Measurements from ENCODE around the gene PBLD.
"Not testable (repeated sequence)": the region's sequence is repeated elsewhere in the genome, so short reads cannot be mapped to it uniquely, and the experiment has no call there.

PBLD gene

DNA sequence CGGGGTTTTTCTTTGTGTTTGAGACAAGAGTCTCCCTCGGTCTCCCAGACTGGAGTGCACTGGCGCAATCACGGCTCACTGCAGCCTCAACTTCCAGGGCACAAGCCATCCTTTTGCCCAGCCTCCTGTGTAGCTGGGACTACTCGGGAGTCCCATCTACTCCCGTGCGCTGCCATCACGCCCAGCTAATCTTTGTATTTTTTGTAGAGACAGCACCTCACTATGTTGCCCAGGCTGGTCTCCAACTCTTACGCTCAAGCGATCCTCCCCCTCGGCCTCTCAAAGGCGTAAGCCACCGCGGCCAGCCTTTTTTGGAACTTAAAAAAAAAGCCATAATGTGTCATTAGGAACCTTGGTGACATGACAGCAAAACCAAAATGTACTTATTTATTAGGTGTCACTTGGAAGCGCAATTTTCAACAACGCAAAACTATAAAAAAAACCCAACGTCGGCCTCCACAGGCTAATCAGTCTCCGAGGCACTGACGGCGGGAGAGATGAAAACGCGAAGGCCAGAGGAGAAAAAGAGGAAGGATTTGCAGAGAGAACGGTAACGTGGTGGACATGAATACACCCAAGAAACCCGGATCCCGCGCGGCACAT lies 1.8 kb downstream of the PBLD start:
- no peak for DNase-seq (ENCODE audit: low read depth)

DNA sequence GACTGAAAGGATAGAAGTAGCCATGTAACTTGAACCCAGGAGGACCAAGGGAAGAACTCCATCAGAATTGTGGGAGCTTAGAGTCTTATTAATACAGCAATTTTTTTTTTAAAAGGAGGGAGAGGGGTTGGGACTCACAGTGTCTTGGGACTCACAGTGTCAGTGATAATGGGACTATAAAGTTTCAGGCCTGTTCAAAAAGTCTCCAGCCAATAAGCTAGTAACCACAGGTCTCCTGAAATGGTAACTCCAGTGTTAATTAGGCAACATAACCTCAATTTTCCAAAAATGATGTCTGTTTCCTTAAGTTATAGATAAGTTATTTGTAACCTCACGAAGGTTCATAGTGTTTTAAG lies 3.2 kb downstream of the PBLD start:
- DNase-seq (ENCODE audit: low read depth), result no peak

DNA sequence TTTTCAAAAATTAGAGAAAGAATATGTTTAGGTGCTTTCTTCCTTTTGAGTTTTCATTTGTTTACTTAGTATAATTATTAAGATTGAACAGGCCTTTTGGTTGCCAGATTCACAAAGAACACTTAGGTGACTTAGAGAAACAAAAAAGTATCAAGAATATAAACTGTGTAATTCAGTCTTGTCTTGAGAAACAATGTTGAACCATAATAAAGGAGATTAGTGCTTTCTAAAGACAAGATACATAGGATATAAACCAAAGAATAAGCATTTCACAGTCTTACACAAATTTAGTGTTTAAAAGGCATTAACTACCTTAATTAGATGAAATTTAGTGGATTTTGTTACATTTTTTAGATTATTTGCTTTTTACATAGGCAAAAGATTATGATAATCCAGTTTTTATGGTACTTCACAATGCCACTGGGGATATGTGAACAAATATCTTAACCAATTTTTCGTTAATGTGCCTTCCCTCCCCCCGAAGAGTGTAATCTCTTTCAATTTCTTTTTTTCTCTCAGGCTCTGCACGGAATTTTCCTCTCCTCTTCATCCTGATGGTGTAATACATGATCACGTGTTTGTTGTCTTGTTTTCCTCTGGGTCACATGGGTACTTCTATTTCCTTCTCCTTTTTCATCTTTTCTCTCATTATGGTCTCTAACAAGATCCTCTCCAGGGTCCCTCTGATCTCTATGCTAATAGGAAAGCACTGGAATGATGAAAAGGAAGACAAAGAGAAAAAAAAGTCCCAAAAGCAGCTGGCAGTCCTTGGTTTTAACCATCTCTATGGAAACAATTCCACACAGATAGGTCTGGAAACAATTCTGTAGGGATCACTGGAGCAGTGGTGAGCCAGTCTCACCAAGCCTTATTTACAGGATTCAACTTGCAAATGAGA lies 4.6 kb downstream of the PBLD start:
- peak; percentile 74 for DNase-seq (ENCODE audit: low read depth)

DNA sequence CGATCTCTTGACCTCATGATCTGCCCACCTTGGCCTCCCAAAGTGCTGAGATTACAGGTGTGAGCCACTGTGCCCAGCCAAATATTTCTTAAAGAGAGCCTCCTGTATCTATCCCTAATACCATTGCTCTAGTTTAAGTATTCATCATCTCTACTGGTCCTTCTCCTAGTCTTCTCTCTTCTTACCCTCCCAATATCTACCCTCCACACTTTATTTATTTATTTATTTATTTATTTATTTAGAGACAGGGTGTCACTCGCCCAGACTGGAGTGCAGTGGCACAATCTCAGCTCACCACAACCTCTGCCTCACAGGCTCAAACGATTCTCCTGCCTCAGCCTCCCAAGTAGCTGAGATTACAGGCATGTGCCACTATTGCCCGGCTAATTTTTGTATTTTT lies 8.3 kb downstream of the PBLD start:
- DNase-seq (ENCODE audit: low read depth), result not testable (repeated sequence)

DNA sequence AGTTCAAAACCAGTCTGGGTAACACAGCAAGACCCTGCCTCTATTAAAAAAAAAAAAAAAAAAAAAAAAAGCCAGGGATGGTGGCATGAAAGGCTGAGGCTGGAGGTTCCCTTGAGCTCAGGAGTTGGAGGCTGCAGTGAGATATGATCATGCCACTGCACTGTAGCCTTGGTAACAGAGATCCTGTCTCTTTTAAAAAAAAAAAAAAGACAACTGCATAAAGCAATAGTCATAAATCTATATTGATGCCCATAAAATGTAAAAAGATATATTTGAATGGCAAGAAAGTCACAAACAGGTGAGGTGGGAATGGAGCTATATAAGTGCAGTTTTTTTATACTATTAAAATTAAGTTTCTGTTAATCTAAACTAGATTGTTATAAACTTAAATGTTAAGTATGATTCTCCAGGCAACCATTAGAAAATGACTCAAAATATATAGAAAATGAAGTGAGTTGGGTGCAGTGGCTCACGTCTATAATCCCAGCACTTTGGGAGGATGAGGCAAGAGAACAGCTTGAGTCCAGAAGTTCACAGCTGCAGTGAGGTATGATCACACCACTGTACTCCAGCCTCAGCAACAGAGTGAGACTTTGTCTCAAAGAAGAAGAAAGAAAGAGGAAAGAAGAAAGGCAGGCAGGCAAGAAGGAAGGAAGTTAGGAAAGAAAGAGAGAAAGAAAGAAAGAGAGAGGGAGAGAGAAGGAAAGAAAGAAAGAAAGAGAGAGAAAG lies 14.2 kb downstream of the PBLD start:
- no peak for DNase-seq (ENCODE audit: low read depth)

DNA sequence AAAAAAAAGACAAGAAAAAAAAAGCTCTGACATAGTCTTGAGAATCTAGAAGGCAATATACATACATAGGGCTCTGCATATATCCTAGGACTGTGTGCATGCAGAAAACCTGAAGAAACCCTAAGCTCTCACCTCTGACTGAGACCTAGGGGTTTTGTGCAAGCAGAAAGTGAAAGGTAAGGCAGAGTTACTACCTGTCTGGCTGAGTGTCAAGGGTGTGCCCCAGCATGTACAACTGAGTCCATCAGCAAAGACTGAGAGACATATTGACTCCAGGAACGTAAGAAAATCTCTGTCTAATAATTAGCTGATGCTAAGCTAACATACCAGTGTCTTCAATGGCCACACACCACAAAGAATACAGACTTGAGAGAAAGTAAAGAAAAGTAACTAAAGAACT lies 17.1 kb downstream of the PBLD start:
- DNase-seq (ENCODE audit: low read depth), result no peak

DNA sequence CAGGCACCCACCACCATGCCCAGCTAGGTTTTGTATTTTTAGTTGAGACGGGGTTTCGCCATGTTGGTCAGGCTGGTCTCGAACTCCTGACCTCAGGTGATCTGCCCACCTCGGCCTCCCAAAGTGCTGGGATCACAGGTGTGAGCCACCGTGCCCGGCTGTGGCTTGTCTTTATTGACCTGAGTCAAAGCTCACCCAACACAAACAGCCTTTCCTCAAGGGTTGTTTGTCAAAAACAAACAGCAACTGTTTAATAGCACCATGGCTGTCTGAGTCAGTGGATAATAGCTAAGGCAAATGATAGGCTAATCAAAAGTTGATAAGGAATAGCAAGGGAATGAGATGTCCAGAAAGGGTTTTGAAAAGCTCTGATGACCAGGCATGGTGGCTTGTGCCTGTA lies 17.8 kb downstream of the PBLD start:
- not testable (repeated sequence) for DNase-seq (ENCODE audit: low read depth)

DNA sequence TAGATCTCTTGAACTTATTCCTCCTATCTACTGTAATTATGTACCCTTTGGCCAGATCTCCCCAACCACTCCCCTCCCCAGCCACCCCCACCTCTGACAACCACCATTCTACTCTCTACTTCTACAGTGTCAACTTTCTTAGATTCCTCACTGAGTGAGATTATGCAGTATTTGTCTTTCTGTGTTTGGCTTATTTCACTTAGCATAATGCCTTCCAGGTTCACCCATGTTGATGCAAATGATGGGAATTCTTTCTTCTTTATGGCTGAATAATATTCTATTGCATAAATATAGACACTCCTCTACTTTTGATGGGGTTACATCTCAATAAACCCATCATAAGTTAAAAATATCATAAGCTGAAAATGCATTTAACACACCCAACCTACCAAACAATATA lies 22.2 kb downstream of the PBLD start:
- DNase-seq (ENCODE audit: low read depth), result no peak

DNA sequence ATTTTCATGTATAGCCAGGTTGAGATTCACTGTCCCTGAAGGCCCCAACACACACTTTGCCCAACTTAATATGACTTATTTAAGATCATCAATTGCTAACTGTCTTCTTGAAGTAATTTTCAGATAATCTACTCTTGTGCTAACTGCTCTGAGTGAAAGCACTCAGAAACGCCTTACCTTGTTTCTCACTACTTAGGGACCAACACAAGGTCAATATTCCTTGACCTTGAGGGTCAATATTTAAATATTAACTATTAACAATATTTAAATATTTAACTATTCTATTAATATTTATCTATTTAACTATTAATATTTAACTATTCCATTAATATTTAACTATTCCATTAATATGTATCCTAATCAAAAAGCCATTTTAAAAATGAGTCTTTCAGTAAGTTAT lies 26.9 kb downstream of the PBLD start:
- no peak for DNase-seq (ENCODE audit: low read depth)

DNA sequence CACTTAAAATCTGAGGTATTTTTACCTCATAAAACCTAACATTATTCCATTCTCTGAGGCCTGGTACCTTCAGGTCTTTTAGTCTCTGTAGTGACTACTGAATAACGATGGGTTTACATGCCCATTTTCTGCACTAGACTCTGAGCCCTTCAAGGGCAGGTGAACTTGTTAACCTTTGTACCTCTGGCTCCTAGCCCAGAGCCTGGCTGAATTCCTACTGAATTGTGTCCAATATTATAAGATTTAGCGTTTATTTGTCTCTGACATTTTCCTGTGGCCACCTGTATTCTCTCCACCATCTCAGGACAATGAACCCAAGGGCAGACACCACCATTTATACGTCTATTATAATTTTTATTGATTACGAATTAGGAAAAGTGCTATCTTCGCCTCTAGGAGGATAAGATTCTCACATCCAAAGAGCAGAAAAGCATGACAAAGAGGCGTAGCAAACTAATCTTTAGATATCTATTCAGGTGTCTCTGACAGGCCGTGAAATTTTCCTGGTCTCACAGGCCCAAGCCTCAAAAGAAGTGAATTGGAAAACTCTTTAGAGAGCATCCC lies 28.8 kb downstream of the PBLD start:
- DNase-seq (ENCODE audit: low read depth), result no peak

DNA sequence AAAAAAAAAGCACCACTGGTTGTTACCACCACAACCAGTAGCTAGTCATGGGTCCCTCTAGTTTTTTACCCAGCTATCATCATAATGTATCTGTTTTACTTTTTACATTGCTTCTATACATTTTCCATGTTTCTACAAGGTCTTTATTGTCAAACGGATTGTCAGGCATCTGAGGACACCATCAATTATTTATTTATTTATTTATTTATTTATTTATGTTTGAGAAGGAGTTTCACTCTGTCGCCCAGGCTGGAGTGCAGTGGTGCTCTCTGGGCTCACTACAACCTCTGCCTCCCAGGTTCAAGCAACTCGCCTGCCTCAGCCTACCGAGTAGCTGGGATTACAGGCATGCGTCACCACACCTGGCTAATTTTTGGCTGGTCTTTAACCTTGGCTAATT lies 29.9 kb downstream of the PBLD start:
- DNase-seq (ENCODE audit: low read depth), result no peak

DNA sequence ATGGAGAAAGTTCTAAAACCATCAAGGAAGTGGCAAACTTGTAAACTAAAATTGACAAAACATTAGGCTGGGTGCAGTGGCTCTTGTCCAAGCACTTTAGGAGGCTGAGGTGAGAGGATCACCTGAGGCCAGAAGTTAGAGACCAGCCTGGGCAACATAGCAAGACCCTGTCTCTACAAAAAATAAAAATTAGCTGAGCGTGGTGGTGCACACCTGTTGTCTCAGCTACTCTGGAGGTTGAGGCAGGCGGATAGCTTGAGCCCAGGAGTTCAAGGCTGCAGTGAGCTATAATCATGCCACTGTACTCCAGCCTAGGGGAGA lies 30.3 kb downstream of the PBLD start:
- no peak for DNase-seq (ENCODE audit: low read depth)

DNA sequence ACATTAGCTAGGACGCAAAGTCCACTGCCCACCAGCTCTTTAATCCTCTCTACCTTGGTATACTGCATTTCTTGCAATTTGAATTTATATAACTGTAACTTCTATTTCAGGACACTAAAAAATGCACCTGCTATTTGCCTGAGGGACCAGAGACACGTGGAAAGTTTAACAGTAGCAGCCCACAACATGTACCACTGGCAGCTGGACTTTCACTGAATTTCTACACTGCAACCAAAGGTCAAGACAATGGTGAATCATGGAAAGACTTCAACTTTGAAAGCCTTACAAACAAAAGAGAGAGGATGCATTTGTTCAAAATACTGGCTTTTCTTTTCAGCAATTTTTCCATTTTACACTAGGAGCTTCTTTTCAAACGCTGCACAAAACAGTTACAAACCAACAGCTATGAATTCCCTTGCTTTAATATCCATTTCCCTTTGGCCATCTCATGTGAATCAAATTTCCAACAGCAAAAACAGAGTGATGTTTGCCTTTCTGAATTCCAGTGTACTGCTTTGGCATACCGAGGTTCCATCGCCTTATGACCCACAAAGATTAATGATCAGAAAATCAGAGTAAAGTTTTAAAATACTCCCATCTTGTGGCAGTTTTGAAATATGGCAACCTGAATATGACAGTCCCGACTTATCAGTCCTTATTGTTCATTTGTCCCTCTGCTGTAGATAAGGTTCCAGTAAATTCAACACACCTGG lies 30.8 kb downstream of the PBLD start:
- peak; percentile 54 for DNase-seq (ENCODE audit: low read depth)

DNA sequence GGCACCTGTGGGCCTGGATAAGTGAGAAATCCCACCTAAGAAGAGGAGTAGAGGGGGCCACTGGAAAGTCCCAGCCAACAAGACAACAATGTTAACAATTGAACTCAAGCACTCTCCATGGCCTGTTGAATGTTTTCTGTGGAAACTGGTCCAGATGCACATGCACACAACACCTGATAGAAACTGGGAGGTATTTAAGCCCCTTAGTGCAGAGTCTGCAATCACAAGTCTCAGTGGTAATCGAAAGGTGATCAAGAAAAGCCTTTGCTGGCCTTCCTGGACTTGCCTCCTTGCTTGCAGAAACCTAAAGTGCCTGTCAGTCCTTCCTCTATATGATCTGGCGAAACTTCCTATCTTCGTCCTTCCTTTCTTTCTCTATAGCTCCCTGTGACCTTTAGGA lies 31.4 kb downstream of the PBLD start:
- no peak for DNase-seq (ENCODE audit: low read depth)

DNA sequence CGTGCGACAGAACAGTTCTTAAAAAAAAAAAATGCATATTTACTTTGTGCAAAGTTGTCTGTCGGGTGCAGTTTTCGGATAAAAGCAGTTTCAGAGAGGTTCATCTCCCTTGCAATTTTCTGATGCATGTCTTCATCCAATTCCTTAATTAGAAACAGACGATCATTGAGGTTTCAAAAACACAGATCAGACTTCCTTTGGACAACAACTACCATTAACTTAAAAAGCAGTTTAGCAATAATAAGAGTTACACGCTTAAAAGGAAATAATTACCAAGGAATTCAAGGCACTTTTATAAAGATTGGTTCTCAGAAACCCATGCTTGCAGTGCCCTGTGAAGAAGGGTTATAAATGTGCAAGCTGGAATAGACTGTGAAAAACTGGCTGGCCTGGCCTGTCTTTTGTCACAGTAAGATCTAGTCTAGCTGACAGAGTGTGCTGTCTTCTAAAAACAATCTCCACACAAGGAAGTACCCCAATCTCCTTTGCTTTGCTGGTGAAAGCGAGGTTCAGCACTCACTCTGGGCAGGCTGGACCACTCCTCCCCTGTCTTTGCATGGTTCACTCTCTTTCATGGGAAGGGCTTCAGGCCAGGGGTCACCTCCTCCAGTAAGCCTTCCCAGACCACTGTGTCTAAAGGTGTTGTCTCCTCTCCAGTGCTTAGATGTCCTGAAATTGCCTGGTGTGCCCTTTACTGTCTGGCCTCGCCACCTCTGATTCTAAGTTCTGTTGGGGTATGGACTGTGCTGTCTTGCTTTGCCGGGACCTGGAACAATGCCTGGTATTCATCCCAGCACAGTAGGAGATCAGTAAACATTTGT lies 35.7 kb downstream of the PBLD start:
- no peak for DNase-seq (ENCODE audit: low read depth)

DNA sequence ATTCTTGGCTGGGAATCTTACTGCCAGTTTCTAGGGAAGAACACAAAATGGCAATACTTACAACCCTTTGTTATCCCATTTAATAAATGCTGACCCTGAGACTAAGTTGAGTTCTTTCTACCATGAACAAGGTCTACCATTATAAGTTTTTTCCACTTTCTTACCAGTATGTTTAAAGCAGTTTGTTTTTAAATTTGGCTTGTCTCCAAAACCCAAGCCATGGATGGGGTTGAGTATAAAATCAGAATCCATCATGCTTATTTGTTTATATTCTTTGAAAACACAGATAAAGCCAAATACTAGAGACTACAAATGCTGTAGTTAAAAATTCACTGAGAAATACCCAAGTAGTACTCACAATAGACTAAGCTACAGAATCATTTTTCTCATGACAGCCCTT lies 42.0 kb downstream of the PBLD start:
- no peak for DNase-seq (ENCODE audit: low read depth)

DNA sequence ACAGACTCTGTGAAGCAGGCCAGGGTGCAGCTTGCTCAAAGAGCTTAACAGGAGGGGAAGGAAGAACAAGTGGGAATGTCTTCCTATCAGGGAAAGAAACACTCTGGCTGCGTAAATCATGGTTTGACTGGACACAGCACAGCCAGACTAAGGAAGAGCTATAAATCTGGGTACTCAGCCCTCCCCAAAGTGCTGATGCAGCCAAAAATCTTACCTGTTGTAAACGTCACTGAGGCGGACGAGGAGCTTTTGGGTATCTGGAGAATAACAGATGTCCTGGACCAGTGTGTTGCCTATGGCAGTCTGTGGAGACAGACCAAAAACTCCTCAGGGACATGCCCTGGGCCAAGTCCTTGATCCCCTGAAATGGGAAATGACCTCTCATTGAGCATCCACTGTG lies 44.0 kb downstream of the PBLD start:
- DNase-seq (ENCODE audit: low read depth), result no peak

DNA sequence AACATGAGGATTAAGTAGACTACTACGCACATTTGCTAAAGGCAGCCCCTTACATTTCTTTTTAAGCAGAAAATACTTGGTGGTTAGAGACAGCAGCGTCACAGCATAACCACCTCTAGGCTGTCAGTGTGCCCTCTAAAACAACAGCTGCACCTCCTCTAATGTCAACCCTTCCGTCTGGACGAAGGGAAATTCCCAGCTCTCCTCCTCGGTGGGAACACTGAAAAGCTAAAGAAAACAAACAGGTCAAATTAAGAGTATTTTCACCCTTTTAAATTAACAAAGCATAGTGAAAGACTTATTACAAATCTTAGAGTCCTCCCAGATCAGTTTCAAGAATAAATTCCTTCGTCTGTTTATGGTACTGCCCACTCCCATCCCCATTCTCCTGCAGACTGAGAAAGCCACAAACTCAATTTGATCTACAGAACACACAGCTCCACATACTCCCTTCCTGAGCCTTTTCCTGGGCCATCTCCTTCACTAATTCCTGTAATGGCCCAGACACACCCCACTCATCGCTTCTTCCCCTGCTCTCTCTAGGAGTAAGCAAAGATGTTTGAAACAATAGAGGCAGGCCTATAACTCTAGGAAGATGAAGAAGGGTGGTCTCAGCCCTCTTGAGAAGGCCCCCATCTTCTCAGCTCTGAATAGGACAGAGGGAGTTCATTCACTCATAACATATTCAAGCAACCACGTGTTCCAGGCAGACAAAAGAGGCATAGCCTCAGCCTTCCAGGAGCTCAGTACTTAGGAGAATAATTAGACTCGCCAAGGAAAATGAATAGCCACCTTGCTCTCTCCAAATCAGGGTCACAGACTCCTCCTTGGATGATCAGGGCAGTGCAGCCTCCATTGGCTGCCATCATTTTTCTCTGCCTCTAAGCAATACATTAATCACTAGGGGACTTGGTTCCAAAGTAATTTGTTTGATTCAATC lies 48.4 kb downstream of the PBLD start:
- no peak for DNase-seq (ENCODE audit: low read depth)

DNA sequence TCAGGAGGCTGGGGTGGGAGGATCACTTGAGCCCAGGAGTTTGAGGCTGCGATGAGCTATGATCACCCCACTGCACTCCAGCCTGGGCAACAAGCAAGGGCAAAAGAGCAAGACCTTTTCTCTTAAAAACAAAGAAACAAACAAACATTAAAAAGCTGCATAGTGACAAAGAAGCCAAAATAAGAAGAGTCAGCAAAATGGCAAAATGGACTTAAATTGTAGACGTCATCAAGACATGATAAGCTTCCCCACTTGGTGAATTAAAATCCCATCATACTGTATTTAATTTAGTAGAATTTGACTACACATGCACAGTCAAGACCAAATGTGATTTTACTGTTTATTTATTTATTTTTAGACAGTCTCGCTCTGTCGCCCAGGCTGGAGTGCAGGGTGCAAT lies 52.0 kb downstream of the PBLD start:
- no peak for DNase-seq (ENCODE audit: low read depth)
